SK-N-SH (cell line): ENCODE results near the gene ETNK2. TPM values are rescaled to one million over a fixed set of nuclear protein-coding genes. Genes with fewer than 3 reads are reported as not detected.

ENCODE experiments used
- CTCF ChIA-PET: fragments of 300-600, 350-600 bp; formaldehyde crosslinking; extraction: SDS; loops from one replicate; lab custom pipeline; 2021; lab: Yijun Ruan, JAX
- POLR2A ChIA-PET: fragments of 350-600 bp; sonication (Branson Sonifier 250); formaldehyde crosslinking; extraction: SDS; loops from one replicate; lab custom pipeline; 2020; ENCODE audit warnings: antibody characterized with exemption, inconsistent platforms; lab: Yijun Ruan, JAX
- DNase-seq: peaks from one replicate; pipeline ENCODE4 v3.0.0; 2012
- H2AFZ ChIP-seq: fragments of 200-600 bp; sonication (generic); 2 replicates; pipeline ENCODE4 v1.8.1; 2016; ENCODE audit warnings: antibody characterized with exemption, mild to moderate bottlenecking, low read depth
- H3F3A ChIP-seq: fragments of 200-600 bp; sonication (generic); replicated peaks from 2 replicates; pipeline ENCODE3; 2016; ENCODE audit warnings: antibody characterized with exemption, mild to moderate bottlenecking; ENCODE audit not compliant: insufficient read depth
- H3K27ac ChIP-seq, 2 experiments: fragments of 200-500 bp in 1 of 2; fragments of 200-600 bp in 1 of 2; sonication (Bioruptor generic) in 1 of 2; sonication (generic), shearing (Covaris generic) in 1 of 2; 2 replicates each; pipeline versions ENCODE4 v1.5.1 to v1.6.1; 2014 to 2016; ENCODE audit warnings: low read depth in 2 of 2, inconsistent platforms in 1 of 2, low read length in 1 of 2, mild to moderate bottlenecking in 1 of 2, mixed read lengths in 1 of 2
- H3K27me3 ChIP-seq: fragments of 200-600 bp; sonication (generic), shearing (Covaris generic); 2 replicates; pipeline ENCODE4 v1.6.1; 2016; ENCODE audit warnings: mixed run types; ENCODE audit not compliant: insufficient read depth
- H3K36me3 ChIP-seq, 2 experiments: fragments of 200-500 bp in 1 of 2; fragments of 200-600 bp in 1 of 2; sonication (Bioruptor generic) in 1 of 2; sonication (generic) in 1 of 2; replicated peaks in 1 of 2; 2 replicates each; pipeline versions ENCODE3 to v1.5.1; 2014 to 2016; ENCODE audit warnings: low read length in 1 of 2, mild to moderate bottlenecking in 1 of 2; ENCODE audit not compliant: insufficient read depth in 2 of 2, control insufficient read depth in 1 of 2
- H3K4me1 ChIP-seq, 2 experiments: fragments of 200-500 bp in 1 of 2; fragments of 200-600 bp in 1 of 2; sonication (Bioruptor generic) in 1 of 2; sonication (generic), shearing (Covaris generic) in 1 of 2; 2 replicates each; pipeline versions ENCODE4 v1.5.1 to v1.6.1; 2014 to 2016; ENCODE audit warnings: low read depth in 1 of 2, low read length in 1 of 2, mixed run types in 1 of 2; ENCODE audit not compliant: insufficient read depth in 2 of 2, control insufficient read depth in 1 of 2
- H3K4me2 ChIP-seq: fragments of 200-600 bp; sonication (generic), shearing (Covaris generic); 2 replicates; pipeline ENCODE4 v1.6.1; 2017; ENCODE audit warnings: mixed run types
- H3K4me3 ChIP-seq, 2 experiments: fragments of 200-500 bp in 1 of 2; fragments of 200-600 bp in 1 of 2; sonication (Bioruptor generic) in 1 of 2; sonication (generic), shearing (Covaris generic) in 1 of 2; 2 replicates each; pipeline versions ENCODE4 v1.5.1 to v1.8.1; 2014 to 2016; ENCODE audit warnings: low read depth in 2 of 2, inconsistent platforms in 1 of 2, low read length in 1 of 2, mild to moderate bottlenecking in 1 of 2, mixed read lengths in 1 of 2, moderate library complexity in 1 of 2
- H3K79me2 ChIP-seq: fragments of 200-600 bp; sonication (generic); 2 replicates; pipeline ENCODE4 v1.8.1; 2017; ENCODE audit warnings: mild to moderate bottlenecking; ENCODE audit not compliant: insufficient read depth
- H3K9ac ChIP-seq: fragments of 200-600 bp; sonication (generic); 2 replicates; pipeline ENCODE4 v1.6.1; 2017; ENCODE audit warnings: mixed run types
- H3K9me2 ChIP-seq: fragments of 200-600 bp; sonication (generic); 2 replicates; pipeline ENCODE4 v1.6.1; 2017; ENCODE audit warnings: mixed run types
- H3K9me3 ChIP-seq: fragments of 200-600 bp; sonication (generic); 2 replicates; pipeline ENCODE4 v1.6.1; 2017; ENCODE audit warnings: mixed run types, mild to moderate bottlenecking, moderate library complexity
- H4K20me1 ChIP-seq: fragments of 200-600 bp; sonication (generic); 2 replicates; pipeline ENCODE4 v1.6.1; 2017; ENCODE audit warnings: mild to moderate bottlenecking, mixed run types; ENCODE audit not compliant: insufficient read depth
- CTCF ChIP-seq: fragments of 200-600 bp; sonication (generic); IDR thresholded peaks from 2 replicates; pipeline ENCODE4 v1.6.1; 2017; ENCODE audit warnings: antibody characterized with exemption, mild to moderate bottlenecking, moderate library complexity
- ELF1 ChIP-seq: IDR thresholded peaks from 2 replicates; pipeline ENCODE4 v1.4.0; 2012
- EZH2phosphoT487 ChIP-seq: fragments of 200-600 bp; sonication (generic); IDR thresholded peaks from 2 replicates; pipeline ENCODE4 v1.6.1; 2017; ENCODE audit warnings: low read depth, mixed run types, mild to moderate bottlenecking, antibody characterized with exemption, moderate library complexity, borderline replicate concordance
- GABPA ChIP-seq: IDR thresholded peaks from 2 replicates; pipeline ENCODE4 v1.4.0; 2012; ENCODE audit warnings: low read depth, mild to moderate bottlenecking
- POLR2AphosphoS5 ChIP-seq: IDR thresholded peaks from 2 replicates; pipeline ENCODE4 v1.6.1; 2012; ENCODE audit warnings: low read depth, low read length
- RAD21 ChIP-seq: IDR thresholded peaks from 2 replicates; pipeline ENCODE4 v1.6.1; 2012; ENCODE audit warnings: mild to moderate bottlenecking, low read length
- RCOR1 ChIP-seq: fragments of 150-350 bp; IDR thresholded peaks from 2 replicates; pipeline ENCODE4 v1.6.1; 2017; ENCODE audit warnings: antibody characterized with exemption, low read length
- REST ChIP-seq: IDR thresholded peaks from 2 replicates; pipeline ENCODE4 v1.6.1; 2012; ENCODE audit warnings: mild to moderate bottlenecking, low read depth, low read length, moderate library complexity
- RFX5 ChIP-seq: IDR thresholded peaks from 2 replicates; pipeline ENCODE4 v1.6.1; 2012; ENCODE audit warnings: mild to moderate bottlenecking, improper control_type of control experiment, low read length
- TCF12 ChIP-seq: IDR thresholded peaks from 2 replicates; pipeline ENCODE4 v1.4.0; 2012
- USF2 ChIP-seq: fragments of 150-350 bp; IDR thresholded peaks from 2 replicates; pipeline ENCODE4 v1.6.1; 2017; ENCODE audit warnings: antibody characterized with exemption, low read length, low read depth, borderline replicate concordance
- YY1 ChIP-seq: IDR thresholded peaks from 2 replicates; pipeline ENCODE4 v1.4.0; 2012; ENCODE audit warnings: low read depth, mild to moderate bottlenecking
- ZBTB33 ChIP-seq: IDR thresholded peaks from 2 replicates; pipeline ENCODE4 v1.4.0; 2012; ENCODE audit warnings: low read depth, borderline replicate concordance
- WGBS: methylation state at CpG from one replicate; pipeline ENCODE4 v1.1.6; 2017; ENCODE audit warnings: low lambda C conversion rate; 5-methylcytosine and 5-hydroxymethylcytosine counted together
- polyA plus RNA-seq, 3 experiments: library from polyadenylated mRNA; depleted of rRNA; stranded (reverse); fragments of >200 nt; gene quantifications; 2 replicates each; pipeline ENCODE4 v1.2.3, GENCODE V29; 2012

Gene ETNK2
- polyA plus RNA-seq, 1 of the 3 experiments (the other 2 are of a cell fraction): 16.1 TPM

- H3K79me2 ChIP-seq: no peaks in the 10 kb centered on the region
- H3K4me1 ChIP-seq: no peaks in the 10 kb centered on the region
- no peak overlapping the region for H3K4me2 ChIP-seq
- no peak for TF ChIP-seq POLR2AphosphoS5
- TF ChIP-seq ELF1: no peak
- TF ChIP-seq YY1: no peak
- no peak for TF ChIP-seq RFX5
- TF ChIP-seq GABPA: no peak
- TF ChIP-seq REST: no peak
- TF ChIP-seq ZBTB33: no peak
- no peak for TF ChIP-seq TCF12
- TF ChIP-seq RAD21: no peak
- no peak for TF ChIP-seq EZH2phosphoT487
- no peak for TF ChIP-seq CTCF
- TF ChIP-seq RCOR1: no peak
- no peak for TF ChIP-seq USF2
- no peaks in the 10 kb centered on the region for H3F3A ChIP-seq
- ChIA-PET POLR2A (no interaction called here), CTCF (interaction anchor here (1.8 to 2.4 kb wide), 4 partner anchors 13 to 244 kb away, joined by 5 to 18 read pairs (median 6); no protein-coding TSS in a partner anchor)
- H4K20me1 ChIP-seq: no peaks in the 10 kb centered on the region
- H3K27ac ChIP-seq: no peak overlapping the region
- no peaks in the 10 kb centered on the region for H3K36me3 ChIP-seq
- H3K27me3 ChIP-seq: no peaks in the 10 kb centered on the region
- H3K9me3 ChIP-seq: no peaks in the 10 kb centered on the region
- no peaks in the 10 kb centered on the region for H3K9me2 ChIP-seq
- WGBS: 80% methylated on average over 4 of the region's 4 CpGs
- H3K4me3 ChIP-seq: no peak overlapping the region
- no peak for DNase-seq
- no peak overlapping the region for H3K9ac ChIP-seq
- H2AFZ ChIP-seq: no peak overlapping the region
Measured at GRCh38 chr1:204115116-204115515, 36.7 kb downstream of the ETNK2 start.
